GM13977 (cell line): ENCODE data around the gene SEC16A.

ENCODE experiments used
- DNase-seq: peaks from one replicate; pipeline ENCODE4 v3.0.0; 2012; ENCODE audit warnings: low spot score
- in situ Hi-C: fragments of 300-500 bp; cut with MboI; formaldehyde crosslinking; loops from one replicate; pipeline ENCODE4 v1.12.0; 2022; ENCODE audit warnings: low sequenced_read_pairs, low pct_unique_long_range_greater_than_20kb, mixed read lengths, inconsistent platforms; ENCODE audit not compliant: unreplicated experiment
- TF ChIP-seq, protein P1 (sequence below): IDR thresholded peaks from 2 replicates; pipeline ENCODE4 v1.5.1; 2012; ENCODE audit warnings: mild to moderate bottlenecking, control low read depth; ENCODE audit not compliant: insufficient read depth; ENCODE audit errors: extremely low read depth, missing control alignments

Gene SEC16A

DNA sequence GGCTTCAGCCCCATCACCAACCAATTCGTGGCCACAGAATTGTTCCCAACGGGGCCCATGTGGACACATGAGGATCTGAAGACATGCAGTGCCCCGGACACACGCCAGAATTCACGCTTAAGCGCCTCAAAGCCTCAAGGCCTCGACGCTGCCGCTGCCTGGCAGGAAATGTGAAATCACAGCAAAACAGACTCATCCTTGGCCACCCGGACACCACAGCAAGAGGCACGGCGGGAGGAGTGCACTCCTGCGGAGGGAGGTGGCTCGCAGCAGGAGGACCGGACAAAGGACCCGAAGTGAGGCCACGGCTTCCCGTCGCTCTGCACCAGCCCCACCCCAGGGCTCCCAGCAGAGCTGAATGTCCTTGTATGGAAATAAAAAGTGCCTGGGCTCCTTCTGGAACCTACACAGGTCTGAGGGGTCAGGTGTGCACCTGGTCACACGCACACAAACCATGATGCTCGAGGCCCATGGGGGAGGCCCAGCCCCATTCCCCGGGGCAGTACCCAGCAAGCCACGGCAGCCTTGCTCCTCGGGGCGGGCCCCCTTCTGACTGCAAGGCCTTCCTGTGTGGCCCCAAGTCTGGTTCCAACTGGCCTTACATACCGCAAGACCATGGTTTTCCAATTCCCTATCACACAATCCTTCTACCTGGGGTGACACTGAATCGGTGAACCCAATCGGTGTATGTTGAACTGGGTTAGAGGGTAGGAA lies 10.0 kb downstream of the SEC16A start:
- in situ Hi-C loops, result no loop called here
- no peak for DNase-seq
- TF ChIP-seq, protein P1, sequence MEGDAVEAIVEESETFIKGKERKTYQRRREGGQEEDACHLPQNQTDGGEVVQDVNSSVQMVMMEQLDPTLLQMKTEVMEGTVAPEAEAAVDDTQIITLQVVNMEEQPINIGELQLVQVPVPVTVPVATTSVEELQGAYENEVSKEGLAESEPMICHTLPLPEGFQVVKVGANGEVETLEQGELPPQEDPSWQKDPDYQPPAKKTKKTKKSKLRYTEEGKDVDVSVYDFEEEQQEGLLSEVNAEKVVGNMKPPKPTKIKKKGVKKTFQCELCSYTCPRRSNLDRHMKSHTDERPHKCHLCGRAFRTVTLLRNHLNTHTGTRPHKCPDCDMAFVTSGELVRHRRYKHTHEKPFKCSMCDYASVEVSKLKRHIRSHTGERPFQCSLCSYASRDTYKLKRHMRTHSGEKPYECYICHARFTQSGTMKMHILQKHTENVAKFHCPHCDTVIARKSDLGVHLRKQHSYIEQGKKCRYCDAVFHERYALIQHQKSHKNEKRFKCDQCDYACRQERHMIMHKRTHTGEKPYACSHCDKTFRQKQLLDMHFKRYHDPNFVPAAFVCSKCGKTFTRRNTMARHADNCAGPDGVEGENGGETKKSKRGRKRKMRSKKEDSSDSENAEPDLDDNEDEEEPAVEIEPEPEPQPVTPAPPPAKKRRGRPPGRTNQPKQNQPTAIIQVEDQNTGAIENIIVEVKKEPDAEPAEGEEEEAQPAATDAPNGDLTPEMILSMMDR, result no peak

DNA sequence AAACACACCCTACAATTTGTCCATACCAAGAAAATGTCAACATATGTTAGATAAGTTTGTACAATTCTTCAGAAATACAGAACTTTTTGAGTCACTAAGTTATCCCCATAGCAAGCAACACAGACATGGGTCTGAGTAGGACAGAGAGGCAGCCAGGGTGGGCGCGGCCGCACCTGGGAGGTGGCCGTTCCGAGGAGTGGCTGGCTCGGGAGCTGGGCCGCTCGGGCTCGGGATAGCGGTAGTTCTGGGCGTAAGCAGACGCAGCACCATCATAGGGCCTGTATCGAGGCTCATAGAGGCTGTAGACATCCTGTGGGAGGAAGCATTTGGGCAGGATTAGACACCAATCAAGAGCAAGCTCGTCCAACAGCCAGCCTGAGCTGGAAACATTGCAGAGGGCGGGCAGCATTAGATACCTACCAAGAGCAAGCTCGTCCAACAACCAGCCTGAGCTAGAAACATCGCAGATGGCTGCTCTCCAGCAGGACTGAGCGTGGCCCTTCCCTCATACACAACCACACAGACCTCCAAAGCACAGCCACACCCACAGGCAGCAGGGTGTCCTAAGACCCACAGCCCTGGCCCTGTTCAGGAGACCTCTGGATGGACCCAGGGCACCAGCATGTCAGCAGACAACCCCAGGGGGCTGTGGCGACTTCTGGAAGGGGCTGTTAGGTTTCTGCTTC lies 10.9 kb downstream of the SEC16A start:
- DNase-seq, result no peak
- TF ChIP-seq, protein P1, result no peak
- in situ Hi-C loops, result no loop called here

DNA sequence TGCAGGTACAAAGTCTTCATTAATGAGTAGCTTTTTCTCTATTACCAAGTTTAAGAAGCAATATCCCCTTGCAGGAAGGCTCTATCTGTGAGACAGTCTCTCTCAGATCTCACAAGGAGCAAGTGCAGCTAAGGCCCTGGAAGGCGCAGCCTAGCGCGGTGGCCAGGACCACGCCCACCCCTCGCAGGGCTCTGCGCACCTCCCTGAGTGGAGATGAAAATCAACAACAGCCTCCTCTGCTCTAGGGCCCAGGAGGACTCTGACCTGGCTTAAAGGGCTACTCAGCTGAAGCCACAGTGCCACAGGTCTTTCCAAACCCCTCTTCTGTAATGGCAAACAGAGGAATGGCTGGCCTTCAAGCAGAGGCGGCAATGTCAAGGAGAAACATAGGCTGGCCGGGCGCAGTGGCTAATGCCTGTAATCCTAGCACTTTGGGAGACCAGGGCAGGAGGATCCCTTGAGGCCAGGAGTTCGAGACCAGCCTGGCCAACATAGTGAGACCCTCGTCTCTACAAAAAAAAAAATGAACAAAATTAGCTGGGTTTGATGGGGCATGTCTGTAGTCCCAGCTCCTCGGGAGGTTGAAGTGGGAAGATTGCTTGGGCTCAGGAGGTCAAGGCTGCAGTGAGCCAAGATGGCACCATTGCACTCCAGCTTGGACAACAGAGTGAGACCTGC lies 11.9 kb downstream of the SEC16A start:
- DNase-seq, result no peak
- TF ChIP-seq, protein P1, result no peak
- in situ Hi-C loops, result no loop called here

DNA sequence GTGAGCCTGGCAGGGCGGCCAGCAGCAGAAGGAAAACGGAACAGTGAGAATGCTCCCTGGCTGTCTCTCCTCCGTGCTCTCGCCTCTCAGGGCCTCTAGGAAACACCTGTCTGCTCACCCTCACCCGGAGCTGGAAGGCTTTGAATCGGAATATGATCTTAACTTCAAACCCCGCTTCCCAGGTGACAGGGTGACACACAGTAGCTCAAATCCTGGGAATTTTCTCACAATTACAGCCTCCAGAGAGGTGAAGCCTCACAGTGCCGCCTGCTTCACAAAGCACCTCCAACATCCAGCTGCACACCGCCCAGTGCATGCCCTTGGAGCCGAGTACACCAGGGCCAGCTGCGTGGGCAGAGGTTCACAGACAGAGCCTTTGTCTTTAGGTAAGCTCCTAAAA lies 12.5 kb downstream of the SEC16A start:
- in situ Hi-C loops, result no loop called here
- DNase-seq, result no peak
- TF ChIP-seq, protein P1, result no peak

DNA sequence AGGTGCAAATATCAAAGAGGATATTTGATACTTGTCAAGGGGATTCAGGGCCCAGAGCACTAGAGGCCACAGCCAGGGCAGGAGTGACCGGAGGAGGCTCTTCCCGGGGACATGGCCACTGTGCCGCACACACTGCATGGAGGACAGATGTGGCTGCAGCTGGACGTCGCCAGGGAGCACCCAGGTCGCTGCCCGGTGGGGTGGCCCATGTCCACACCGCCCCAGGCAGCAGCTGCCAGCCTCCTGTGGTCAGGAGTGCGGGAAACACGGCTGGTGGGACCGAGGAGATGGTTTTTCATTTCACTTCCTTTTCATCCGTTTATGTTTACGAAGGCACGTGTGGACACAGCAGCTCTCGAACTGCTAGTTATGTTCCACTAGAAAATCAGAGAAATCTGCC lies 15.1 kb downstream of the SEC16A start:
- TF ChIP-seq, protein P1, result no peak
- in situ Hi-C loops, result no loop called here
- no peak for DNase-seq

DNA sequence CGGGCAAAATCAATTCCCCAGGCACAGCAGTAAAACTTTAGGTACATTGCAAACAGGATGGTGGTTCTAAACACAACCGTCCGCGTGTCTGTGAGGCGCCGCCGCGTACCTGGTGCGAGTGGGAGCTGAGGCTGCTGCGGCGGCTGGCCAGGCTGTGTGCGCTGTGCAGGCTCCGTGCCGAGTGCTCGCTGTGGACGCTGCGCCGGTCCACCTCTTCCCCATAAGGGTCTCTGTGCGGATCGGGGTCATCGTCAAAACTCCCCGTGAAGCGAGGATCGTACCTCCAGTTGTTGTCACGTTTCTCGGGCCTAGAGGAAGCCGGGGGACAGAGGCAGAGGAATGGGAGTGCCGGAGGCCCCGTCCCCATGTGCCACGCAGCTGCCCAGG lies 16.7 kb downstream of the SEC16A start:
- DNase-seq, result no peak
- in situ Hi-C loops, result no loop called here
- TF ChIP-seq, protein P1, result no peak
